GM19035 (cell line): ENCODE measurements around the gene NLGN1.

ENCODE experiments used
- ATAC-seq: cut with Tn5 transposase; IDR thresholded peaks from one replicate; pipeline ENCODE4 v1.9.1; 2021; ENCODE audit not compliant: unreplicated experiment

Gene NLGN1

GRCh38 chr3:173624086-173624485 is 226.5 kb downstream of the NLGN1 start:
- no peak for ATAC-seq

DNA sequence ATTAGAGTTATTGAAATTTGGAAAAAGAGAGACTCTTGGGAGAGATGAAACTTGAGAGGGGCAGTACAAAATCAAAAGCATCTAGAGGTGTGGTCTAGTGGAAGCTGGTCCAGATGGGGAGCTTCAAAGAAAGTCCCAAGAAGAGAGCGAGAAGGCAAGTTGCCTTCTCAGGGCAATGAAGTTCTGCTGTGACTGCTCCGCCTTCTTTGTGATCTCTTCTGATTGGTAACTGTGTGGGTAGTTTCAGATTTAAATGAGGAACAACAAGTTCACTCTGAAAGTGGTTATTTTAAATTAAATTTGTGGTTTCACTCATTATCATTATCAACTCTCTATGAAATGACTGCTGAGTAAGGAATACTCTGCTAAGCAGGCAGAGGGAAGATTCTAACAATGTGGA is 233.3 kb downstream of the NLGN1 start:
- ATAC-seq: no peak

DNA sequence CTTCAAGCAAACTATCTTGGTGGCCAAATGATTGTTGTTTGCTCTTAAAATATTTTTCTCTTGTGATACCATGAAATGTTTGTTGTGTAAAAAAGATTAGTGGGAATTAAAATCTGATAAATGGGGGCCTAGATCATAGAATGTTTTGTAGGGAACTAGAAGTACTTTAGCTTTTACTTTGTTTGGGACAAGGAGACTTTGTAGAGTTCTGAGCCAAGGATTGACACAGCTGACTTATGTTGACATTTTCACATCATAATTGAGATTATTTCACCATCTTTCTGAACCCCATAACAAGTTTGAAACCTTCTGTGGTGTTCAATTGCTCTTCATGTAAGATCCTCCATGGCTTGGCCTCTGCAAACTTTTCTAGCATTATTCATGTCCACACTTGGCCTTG is 235.4 kb downstream of the NLGN1 start:
- no peak for ATAC-seq

DNA sequence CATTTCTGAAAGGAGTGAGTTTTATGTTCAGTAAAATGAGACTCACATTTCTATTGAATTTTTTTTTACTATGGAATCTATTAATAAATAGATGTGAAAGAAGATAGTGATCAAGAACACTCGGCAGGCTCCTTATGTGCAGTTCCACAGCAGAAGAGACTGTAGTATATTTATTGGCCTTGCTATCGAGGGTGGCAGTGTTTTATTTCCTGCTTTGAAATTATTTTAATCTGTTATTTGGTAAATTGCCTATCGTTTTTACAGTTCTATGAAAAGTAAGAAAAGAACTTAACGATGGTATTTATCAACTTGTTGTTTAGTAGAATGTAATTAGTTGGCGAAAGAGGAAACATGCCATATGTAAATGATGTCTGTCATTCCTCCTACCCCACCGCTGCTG is 238.3 kb downstream of the NLGN1 start:
- ATAC-seq: no peak

DNA sequence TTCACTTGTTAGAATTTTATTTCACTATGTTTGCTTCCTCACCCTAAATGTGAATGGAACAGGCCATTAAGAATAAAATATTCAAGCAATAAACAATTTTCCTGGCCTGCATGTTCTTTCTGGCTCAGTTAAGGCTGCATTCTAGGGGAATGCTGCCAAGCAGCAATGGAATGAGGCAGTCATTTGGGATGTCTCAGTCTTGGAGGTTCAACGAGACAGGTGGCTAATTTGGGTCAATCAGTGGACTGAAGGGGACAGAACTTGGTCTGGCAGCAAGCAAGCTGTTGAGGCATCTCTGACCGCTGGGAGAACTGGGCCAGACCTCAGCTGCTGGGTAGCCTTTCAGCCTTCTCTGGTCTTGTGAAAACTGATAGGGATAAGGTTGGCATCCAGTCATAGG is 241.6 kb downstream of the NLGN1 start:
- no peak for ATAC-seq

DNA sequence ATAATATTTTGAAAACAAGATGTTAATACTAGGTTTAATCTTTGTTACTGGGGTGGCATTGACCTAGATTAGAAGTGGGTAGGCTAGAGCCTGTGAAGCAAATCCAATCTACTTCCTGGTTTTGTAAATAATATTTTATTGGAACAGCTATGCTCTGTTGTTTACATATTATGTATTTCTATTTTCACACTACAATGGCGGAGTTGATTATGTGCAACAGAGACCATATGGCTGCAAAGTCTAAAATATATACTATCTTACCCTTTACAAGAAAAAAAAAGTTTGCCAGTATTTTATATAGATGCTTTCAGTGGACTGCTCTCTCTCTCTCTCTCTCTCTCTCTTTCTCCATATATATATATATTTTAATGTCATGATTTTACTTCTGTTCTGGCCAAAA is 244.2 kb downstream of the NLGN1 start:
- no peak for ATAC-seq

- no peak for ATAC-seq
Measured at GRCh38 chr3:173644086-173645082, 246.8 kb downstream of the NLGN1 start.

DNA sequence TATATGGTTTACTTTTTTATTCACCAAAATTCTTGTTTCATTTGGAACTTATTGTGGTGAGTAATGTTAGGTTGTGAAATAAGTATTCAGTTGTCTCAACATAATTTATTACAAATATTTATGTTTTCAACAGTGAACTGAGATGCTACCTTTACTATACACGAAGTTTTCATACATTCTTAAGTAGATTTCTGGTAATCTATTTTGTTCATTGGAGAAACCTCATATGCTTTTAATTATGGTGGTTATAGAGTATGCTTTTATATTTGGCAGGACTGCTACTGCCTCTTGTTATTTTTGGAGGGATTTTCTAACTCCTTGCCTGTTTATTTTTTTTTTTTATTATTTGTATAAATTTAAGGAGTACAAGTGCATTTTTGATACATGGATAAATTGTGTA is 253.1 kb downstream of the NLGN1 start:
- ATAC-seq: no peak

DNA sequence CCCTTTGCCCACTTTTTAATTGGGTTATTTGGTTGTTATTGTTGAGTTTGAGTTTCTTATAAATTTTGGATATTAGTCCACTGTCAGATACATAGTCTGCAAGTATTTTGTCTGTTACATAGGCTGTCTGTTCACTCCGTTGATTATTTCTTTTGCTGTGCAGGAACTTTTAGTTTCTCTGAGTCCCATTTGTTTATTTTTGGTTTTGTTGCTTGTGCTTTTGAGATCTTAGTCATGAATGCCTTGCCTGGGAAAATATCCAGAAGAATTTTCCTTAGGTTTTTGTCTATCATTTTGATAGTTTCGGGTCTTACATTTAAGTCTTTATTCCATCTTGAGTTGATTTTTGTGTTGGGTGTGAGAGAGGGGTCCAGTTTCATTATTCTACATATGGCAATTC is 254.5 kb downstream of the NLGN1 start:
- no peak for ATAC-seq

GRCh38 chr3:173653781-173654180 is 256.2 kb downstream of the NLGN1 start:
- no peak for ATAC-seq

DNA sequence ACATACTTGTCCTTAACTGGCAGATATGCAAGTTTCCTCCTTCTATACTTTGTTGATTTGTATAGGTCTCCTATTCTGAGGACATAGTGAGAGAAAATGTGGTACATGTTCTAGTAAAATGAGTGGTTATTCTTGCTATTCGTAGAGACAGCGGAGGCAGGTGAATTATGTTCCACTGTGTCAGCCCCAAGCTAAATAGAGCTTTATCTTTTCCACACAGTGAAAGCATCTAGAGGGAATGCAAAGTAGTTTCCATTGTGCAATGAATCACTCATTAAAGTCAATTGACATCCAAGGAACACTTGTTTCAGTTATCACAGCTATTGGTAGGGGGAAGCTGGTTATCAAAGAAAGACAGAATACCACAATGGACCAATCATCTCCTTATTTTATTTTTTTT is 262.4 kb downstream of the NLGN1 start:
- ATAC-seq: no peak

DNA sequence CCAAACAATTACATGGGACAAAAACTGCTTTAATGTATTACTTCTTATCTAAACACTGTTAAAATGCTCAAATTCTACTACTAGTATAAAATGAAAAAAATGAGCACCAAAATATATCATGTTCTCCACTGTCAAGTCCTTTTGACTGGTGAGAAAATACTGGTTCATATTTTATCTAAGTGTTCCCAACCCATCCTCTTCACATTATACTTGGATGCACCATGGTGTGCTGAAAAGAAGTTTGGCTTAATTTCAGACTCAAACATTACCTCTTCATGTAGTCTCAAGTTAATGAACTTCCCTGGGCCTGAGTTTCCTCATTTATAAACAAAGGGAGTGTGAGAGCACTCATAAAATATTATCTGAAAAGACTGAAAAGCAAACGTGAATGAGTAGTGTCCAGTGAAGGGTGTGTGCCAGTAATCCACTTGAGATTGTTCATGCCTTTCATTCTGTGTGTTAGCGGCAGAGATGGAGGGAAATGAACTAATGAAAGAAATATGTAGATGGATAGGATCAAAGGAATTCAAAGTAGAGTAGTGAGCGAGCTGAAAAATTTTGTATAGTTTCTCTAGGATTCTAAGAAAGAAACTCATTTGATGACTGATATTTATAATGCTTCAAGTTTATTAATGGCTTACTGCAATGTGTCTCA is 263.2 kb downstream of the NLGN1 start:
- no peak for ATAC-seq

GRCh38 chr3:173663696-173664111 is 266.2 kb downstream of the NLGN1 start:
- ATAC-seq: no peak

DNA sequence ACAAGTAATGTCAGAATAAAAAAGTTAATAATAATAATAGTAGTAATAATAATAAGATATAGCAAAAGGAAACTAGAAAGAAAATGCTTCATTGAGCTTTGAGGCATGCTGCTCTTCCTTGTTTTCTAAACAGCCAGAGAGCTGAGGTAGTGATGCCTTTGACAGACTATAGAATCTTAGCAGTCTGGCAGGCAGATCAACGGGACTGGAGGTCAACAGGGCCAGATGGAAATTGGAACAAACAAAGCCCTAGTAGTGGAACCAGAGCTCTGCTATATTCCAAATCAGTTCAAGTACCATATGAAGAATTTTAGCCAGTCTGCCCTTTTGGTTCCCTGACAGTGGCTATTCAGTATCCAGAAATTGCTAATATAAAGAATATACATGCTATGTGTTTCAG is 278.6 kb downstream of the NLGN1 start:
- no peak for ATAC-seq

- ATAC-seq: no peak
Measured at GRCh38 chr3:173681188-173681678, 283.7 kb downstream of the NLGN1 start.

- ATAC-seq: no peak
Measured at GRCh38 chr3:173685456-173685855, 287.9 kb downstream of the NLGN1 start.

DNA sequence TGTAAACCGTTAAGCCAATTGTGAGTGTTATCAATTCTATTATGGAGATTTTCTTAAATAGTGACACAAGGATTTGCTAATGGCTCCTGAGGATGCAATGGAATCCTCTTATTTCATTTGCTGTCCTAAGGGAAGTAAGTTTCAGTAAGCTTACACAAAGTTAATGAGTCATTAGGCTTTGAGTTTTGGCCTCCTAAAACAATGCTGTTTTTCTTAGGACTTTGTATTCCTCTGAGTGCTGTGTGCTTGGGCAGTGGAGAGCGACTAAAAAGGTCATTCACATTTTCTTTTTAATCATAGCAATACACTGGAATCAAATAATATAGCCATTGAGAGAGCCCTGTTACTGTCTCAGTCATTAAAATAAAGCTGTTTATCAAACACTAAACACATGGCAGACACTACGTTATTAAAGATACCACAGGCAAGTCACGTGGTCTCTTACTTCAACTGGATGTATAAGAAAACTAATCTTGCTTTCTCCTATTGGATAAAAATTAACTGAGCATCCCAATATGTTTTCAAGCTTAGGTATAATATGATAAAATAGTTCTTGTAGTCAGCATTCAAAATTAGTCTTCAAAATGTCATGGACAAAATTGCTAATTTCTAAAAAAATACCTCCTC is 290.8 kb downstream of the NLGN1 start:
- no peak for ATAC-seq

GRCh38 chr3:173690542-173691180 is 293.1 kb downstream of the NLGN1 start:
- no peak for ATAC-seq

GRCh38 chr3:173699353-173699752 is 301.8 kb downstream of the NLGN1 start:
- ATAC-seq: no peak

DNA sequence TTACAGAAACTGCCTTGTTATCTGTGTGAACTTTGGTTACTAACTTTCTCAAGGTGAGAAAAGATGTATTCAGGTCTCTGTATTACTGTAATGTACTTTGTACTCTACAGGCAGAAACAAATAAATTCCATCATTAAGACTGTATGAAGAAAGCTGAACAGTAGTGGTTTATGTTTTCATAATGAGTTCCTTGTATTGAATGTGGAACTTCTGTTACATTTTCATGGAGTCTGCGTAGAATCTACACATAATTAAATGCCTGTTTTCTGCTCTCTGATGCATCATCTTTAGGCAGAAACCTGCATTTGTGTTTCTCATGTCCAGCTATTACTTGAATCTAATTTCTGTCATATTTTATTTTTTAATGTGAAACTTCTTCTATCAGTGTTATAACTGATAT is 302.8 kb downstream of the NLGN1 start:
- ATAC-seq: no peak

- ATAC-seq: no peak
Measured at GRCh38 chr3:173702561-173702960, 305.0 kb downstream of the NLGN1 start.
